ENCODE measurements around the gene ASCL2. TPM values are rescaled to one million over a fixed set of nuclear protein-coding genes. Genes with fewer than 3 reads are reported as not detected.
"Not testable (repeated sequence)": the region's sequence is repeated elsewhere in the genome, so short reads cannot be mapped to it uniquely, and the experiment has no call there.

Gene ASCL2
- total RNA-seq, 1 donor from 2014 or later, result 0.96 TPM

- intact Hi-C loops (cut with micrococcal nuclease), result no loop called here
- Mint-ChIP-seq H3K27ac (no peak overlapping the region), H3K27me3 (peaks cover 7% of the 10 kb centered on the region), H3K4me1 (peaks cover 17% of the 10 kb centered on the region), H3K36me3 (ENCODE audit: low read depth) (peaks cover 2% of the 10 kb centered on the region), H3K9me3 (no peaks in the 10 kb centered on the region), H3K4me3 (no peak overlapping the region)
- DNase-seq, result no peak
Measured at GRCh38 chr11:2297623-2298030, 27.2 kb upstream of the ASCL2 start.

- peaks cover 15% of the 10 kb centered on the region for H3K4me1 Mint-ChIP-seq
- no peak for DNase-seq
- intact Hi-C loops (cut with micrococcal nuclease), result no loop called here
- H3K9me3 Mint-ChIP-seq, result no peaks in the 10 kb centered on the region
- peaks cover 2% of the 10 kb centered on the region for H3K36me3 Mint-ChIP-seq (ENCODE audit: low read depth)
- no peak overlapping the region for H3K4me3 Mint-ChIP-seq
- no peak overlapping the region for H3K27ac Mint-ChIP-seq
- peaks cover 9% of the 10 kb centered on the region for H3K27me3 Mint-ChIP-seq
Measured at GRCh38 chr11:2296913-2297622, 26.7 kb upstream of the ASCL2 start.

GRCh38 chr11:2295971-2296912 lies 25.9 kb upstream of the ASCL2 start:
- H3K4me1 Mint-ChIP-seq, result peaks cover 9% of the 10 kb centered on the region
- H3K27ac Mint-ChIP-seq, result no peak overlapping the region
- H3K27me3 Mint-ChIP-seq, result peaks cover 9% of the 10 kb centered on the region
- no peak for DNase-seq
- intact Hi-C loops (cut with micrococcal nuclease), result no loop called here
- H3K9me3 Mint-ChIP-seq, result no peaks in the 10 kb centered on the region
- no peak overlapping the region for H3K4me3 Mint-ChIP-seq
- peaks cover 2% of the 10 kb centered on the region for H3K36me3 Mint-ChIP-seq (ENCODE audit: low read depth)

GRCh38 chr11:2294926-2295290 lies 24.5 kb upstream of the ASCL2 start:
- Mint-ChIP-seq H3K36me3 (ENCODE audit: low read depth) (peaks cover 2% of the 10 kb centered on the region), H3K9me3 (no peaks in the 10 kb centered on the region), H3K27me3 (peaks cover 9% of the 10 kb centered on the region), H3K4me3 (no peak overlapping the region), H3K4me1 (peaks cover 5% of the 10 kb centered on the region), H3K27ac (no peak overlapping the region)
- intact Hi-C loops (cut with micrococcal nuclease), result no loop called here
- DNase-seq, result no peak

- Mint-ChIP-seq H3K9me3 (no peaks in the 10 kb centered on the region), H3K27me3 (peaks cover 9% of the 10 kb centered on the region), H3K4me3 (no peak overlapping the region), H3K27ac (no peak overlapping the region), H3K36me3 (ENCODE audit: low read depth) (peaks cover 2% of the 10 kb centered on the region), H3K4me1 (peaks cover under 1% of the 10 kb centered on the region)
- intact Hi-C loops (cut with micrococcal nuclease), result no loop called here
- DNase-seq, result no peak
Measured at GRCh38 chr11:2293984-2294925, 23.9 kb upstream of the ASCL2 start.

- no peak for DNase-seq
- H3K4me3 Mint-ChIP-seq, result no peak overlapping the region
- intact Hi-C loops (cut with micrococcal nuclease), result no loop called here
Measured at GRCh38 chr11:2293531-2293971, 23.2 kb upstream of the ASCL2 start.

GRCh38 chr11:2290351-2290841 lies 20.0 kb upstream of the ASCL2 start:
- peaks cover 6% of the 10 kb centered on the region for H3K4me1 Mint-ChIP-seq
- DNase-seq, result no peak
- H3K27me3 Mint-ChIP-seq, result peaks cover 10% of the 10 kb centered on the region
- H3K4me3 Mint-ChIP-seq, result no peak overlapping the region
- no peak overlapping the region for H3K27ac Mint-ChIP-seq
- no peaks in the 10 kb centered on the region for H3K36me3 Mint-ChIP-seq (ENCODE audit: low read depth)
- intact Hi-C loops (cut with micrococcal nuclease), result no loop called here
- no peaks in the 10 kb centered on the region for H3K9me3 Mint-ChIP-seq

More at GRCh38 chr11:2293531-2293971, 23.2 kb upstream of the ASCL2 start:
- Mint-ChIP-seq H3K36me3 (ENCODE audit: low read depth) (peaks cover 2% of the 10 kb centered on the region), H3K27me3 (peaks cover 9% of the 10 kb centered on the region), H3K9me3 (no peaks in the 10 kb centered on the region), H3K4me1 (no peaks in the 10 kb centered on the region), H3K27ac (no peak overlapping the region)

GRCh38 chr11:2289859-2290258 lies 19.5 kb upstream of the ASCL2 start:
- Mint-ChIP-seq H3K9me3 (no peaks in the 10 kb centered on the region), H3K4me3 (no peak overlapping the region), H3K27ac (no peak overlapping the region), H3K4me1 (peaks cover 6% of the 10 kb centered on the region), H3K36me3 (ENCODE audit: low read depth) (no peaks in the 10 kb centered on the region), H3K27me3 (peaks cover 10% of the 10 kb centered on the region)
- intact Hi-C loops (cut with micrococcal nuclease), result no loop called here
- no peak for DNase-seq

- Mint-ChIP-seq H3K27me3 (peaks cover 8% of the 10 kb centered on the region), H3K4me1 (peaks cover 6% of the 10 kb centered on the region), H3K4me3 (no peak overlapping the region), H3K36me3 (ENCODE audit: low read depth) (no peaks in the 10 kb centered on the region), H3K27ac (no peak overlapping the region), H3K9me3 (no peaks in the 10 kb centered on the region)
- DNase-seq, result no peak
- intact Hi-C loops (cut with micrococcal nuclease), result no loop called here
Measured at GRCh38 chr11:2289350-2289749, 19.0 kb upstream of the ASCL2 start.

GRCh38 chr11:2287091-2287490 lies 16.7 kb upstream of the ASCL2 start:
- no peaks in the 10 kb centered on the region for H3K9me3 Mint-ChIP-seq
- H3K4me3 Mint-ChIP-seq, result no peak overlapping the region
- H3K27ac Mint-ChIP-seq, result no peak overlapping the region
- no peaks in the 10 kb centered on the region for H3K36me3 Mint-ChIP-seq (ENCODE audit: low read depth)
- intact Hi-C loops (cut with micrococcal nuclease), result no loop called here
- H3K4me1 Mint-ChIP-seq, result peaks cover 6% of the 10 kb centered on the region
- H3K27me3 Mint-ChIP-seq, result peaks cover 15% of the 10 kb centered on the region
- DNase-seq, result no peak

- H3K4me3 Mint-ChIP-seq; intact Hi-C loops (cut with micrococcal nuclease); H3K4me1 Mint-ChIP-seq; H3K27ac Mint-ChIP-seq; DNase-seq; H3K9me3 Mint-ChIP-seq; H3K36me3 Mint-ChIP-seq (ENCODE audit: low read depth): not testable (repeated sequence)
- H3K27me3 Mint-ChIP-seq, result peaks cover 21% of the 10 kb centered on the region
Measured at GRCh38 chr11:2286350-2286749, 16.0 kb upstream of the ASCL2 start.

- H3K36me3 Mint-ChIP-seq (ENCODE audit: low read depth), result no peaks in the 10 kb centered on the region
- H3K27me3 Mint-ChIP-seq, result peaks cover 40% of the 10 kb centered on the region
- H3K27ac Mint-ChIP-seq, result no peak overlapping the region
- peaks cover 5% of the 10 kb centered on the region for H3K9me3 Mint-ChIP-seq
- H3K4me1 Mint-ChIP-seq, result peaks cover 6% of the 10 kb centered on the region
- DNase-seq, result no peak
- intact Hi-C loops (cut with micrococcal nuclease), result no loop called here
- no peak overlapping the region for H3K4me3 Mint-ChIP-seq
Measured at GRCh38 chr11:2280208-2280607, 9.8 kb upstream of the ASCL2 start.

- DNase-seq, result no peak
- H3K4me1 Mint-ChIP-seq, result peaks cover 6% of the 10 kb centered on the region
- H3K4me3 Mint-ChIP-seq, result no peak overlapping the region
- no peaks in the 10 kb centered on the region for H3K36me3 Mint-ChIP-seq (ENCODE audit: low read depth)
- peaks cover 5% of the 10 kb centered on the region for H3K9me3 Mint-ChIP-seq
- intact Hi-C loops (cut with micrococcal nuclease), result no loop called here
- H3K27ac Mint-ChIP-seq, result no peak overlapping the region
- peaks cover 35% of the 10 kb centered on the region for H3K27me3 Mint-ChIP-seq
Measured at GRCh38 chr11:2277933-2278523, 7.6 kb upstream of the ASCL2 start.
